Mesenchymal stem cell (in vitro differentiated cells and primary cell): ENCODE measurements around the gene WSCD2.

Experiments
- DNase-seq: peaks from one replicate; pipeline ENCODE4 v3.0.0-alpha.2; 2013
- H2AFZ ChIP-seq: one replicate; pipeline ENCODE4 v1.6.1; 2013; ENCODE audit warnings: low read depth, mild to moderate bottlenecking, control low read depth, inconsistent platforms, low read length, moderate library complexity
- H2AK5ac ChIP-seq: 2 replicates; pipeline ENCODE4 v1.6.1; 2013; ENCODE audit warnings: low read length, moderate library complexity, mild to moderate bottlenecking, inconsistent platforms; ENCODE audit not compliant: severe bottlenecking
- H2BK120ac ChIP-seq: one replicate; pipeline ENCODE4 v1.6.1; 2013; ENCODE audit warnings: low read depth, mild to moderate bottlenecking, inconsistent platforms, low read length, moderate library complexity
- H2BK12ac ChIP-seq, 2 experiments: one replicate each; pipeline ENCODE4 v1.6.1; 2013; ENCODE audit warnings: inconsistent platforms in 2 of 2, low read length in 2 of 2, mild to moderate bottlenecking in 2 of 2, moderate library complexity in 2 of 2, control low read depth in 1 of 2
- H2BK15ac ChIP-seq: one replicate; pipeline ENCODE4 v1.6.1; 2013; ENCODE audit warnings: mild to moderate bottlenecking, low read depth, inconsistent platforms; ENCODE audit not compliant: poor library complexity, severe bottlenecking
- H2BK5ac ChIP-seq: 2 replicates; pipeline ENCODE4 v1.6.1; 2013; ENCODE audit warnings: low read depth, mild to moderate bottlenecking, low read length, control low read depth, inconsistent platforms; ENCODE audit not compliant: poor library complexity, severe bottlenecking
- H3K14ac ChIP-seq, 2 experiments: one replicate each; pipeline ENCODE4 v1.6.1; 2013; ENCODE audit warnings: inconsistent platforms in 2 of 2, low read length in 2 of 2, control low read depth in 1 of 2, mild to moderate bottlenecking in 1 of 2, moderate library complexity in 1 of 2
- H3K18ac ChIP-seq, 2 experiments: one replicate each; pipeline ENCODE4 v1.6.1; 2013; ENCODE audit warnings: inconsistent platforms in 2 of 2, low read length in 2 of 2, control low read depth in 1 of 2, low read depth in 1 of 2, mild to moderate bottlenecking in 1 of 2
- H3K23ac ChIP-seq, 2 experiments: one replicate each; pipeline ENCODE4 v1.6.1; 2013; ENCODE audit warnings: inconsistent platforms in 2 of 2, low read length in 2 of 2, mild to moderate bottlenecking in 2 of 2, moderate library complexity in 2 of 2, control low read depth in 1 of 2
- H3K27ac ChIP-seq: 2 replicates; pipeline ENCODE4 v1.5.1; 2013; ENCODE audit warnings: mild to moderate bottlenecking, moderate library complexity, low read length, control low read depth, inconsistent platforms; ENCODE audit not compliant: poor library complexity, severe bottlenecking
- H3K27me3 ChIP-seq, 2 experiments: 2 replicates each; pipeline versions ENCODE4 v1.6.1 to v1.7.0; 2013; ENCODE audit warnings: low read length in 2 of 2, mild to moderate bottlenecking in 2 of 2, moderate library complexity in 2 of 2, control low read depth in 1 of 2, inconsistent platforms in 1 of 2; ENCODE audit not compliant: control insufficient read depth in 1 of 2, insufficient read depth in 1 of 2
- H3K36me3 ChIP-seq, 2 experiments: 2 replicates each; pipeline versions ENCODE4 v1.6.1 to v1.7.0; 2013; ENCODE audit warnings: low read length in 2 of 2, control low read depth in 1 of 2, inconsistent platforms in 1 of 2, low read depth in 1 of 2, mild to moderate bottlenecking in 1 of 2; ENCODE audit not compliant: insufficient read depth in 2 of 2, control insufficient read depth in 1 of 2
- H3K4ac ChIP-seq, 2 experiments: one replicate each; pipeline ENCODE4 v1.6.1; 2013; ENCODE audit warnings: inconsistent platforms in 2 of 2, low read length in 2 of 2, mild to moderate bottlenecking in 2 of 2, moderate library complexity in 2 of 2, control low read depth in 1 of 2, low read depth in 1 of 2
- H3K4me1 ChIP-seq: 2 replicates; pipeline ENCODE4 v1.6.1; 2013; ENCODE audit warnings: low read depth, low read length, control low read depth; ENCODE audit not compliant: control insufficient read depth, insufficient read depth
- H3K4me2 ChIP-seq: 2 replicates; pipeline ENCODE4 v1.6.1; 2013; ENCODE audit warnings: low read length, mild to moderate bottlenecking, inconsistent platforms; ENCODE audit not compliant: poor library complexity, severe bottlenecking
- H3K4me3 ChIP-seq, 2 experiments: 2 replicates each; pipeline versions ENCODE4 v1.5.1 to v1.7.0; 2013; ENCODE audit warnings: low read length in 2 of 2, mild to moderate bottlenecking in 2 of 2, control low read depth in 1 of 2, low read depth in 1 of 2; ENCODE audit not compliant: insufficient read depth in 1 of 2
- H3K79me1 ChIP-seq: replicated peaks from 2 replicates; pipeline ENCODE4 v1.6.1; 2013; ENCODE audit warnings: mild to moderate bottlenecking, control low read depth, low read length, inconsistent platforms; ENCODE audit not compliant: poor library complexity, severe bottlenecking
- H3K9ac ChIP-seq: 2 replicates; pipeline ENCODE4 v1.7.0; 2013; ENCODE audit warnings: mild to moderate bottlenecking, low read length, moderate library complexity
- H3K9me3 ChIP-seq: 2 replicates; pipeline ENCODE4 v1.7.0; 2013; ENCODE audit warnings: mild to moderate bottlenecking, low read length; ENCODE audit not compliant: control insufficient read depth
- H4K8ac ChIP-seq: one replicate; pipeline ENCODE4 v1.6.1; 2013; ENCODE audit warnings: inconsistent platforms, mild to moderate bottlenecking, low read length, moderate library complexity
- H4K91ac ChIP-seq: one replicate; pipeline ENCODE4 v1.6.1; 2013; ENCODE audit warnings: mild to moderate bottlenecking, low read length, inconsistent platforms
- WGBS: methylation state at CpG from one replicate; pipeline ENCODE4 v1.1.7; 2013; ENCODE audit warnings: mixed read lengths; 5-methylcytosine and 5-hydroxymethylcytosine counted together

The WSCD2 gene

DNA sequence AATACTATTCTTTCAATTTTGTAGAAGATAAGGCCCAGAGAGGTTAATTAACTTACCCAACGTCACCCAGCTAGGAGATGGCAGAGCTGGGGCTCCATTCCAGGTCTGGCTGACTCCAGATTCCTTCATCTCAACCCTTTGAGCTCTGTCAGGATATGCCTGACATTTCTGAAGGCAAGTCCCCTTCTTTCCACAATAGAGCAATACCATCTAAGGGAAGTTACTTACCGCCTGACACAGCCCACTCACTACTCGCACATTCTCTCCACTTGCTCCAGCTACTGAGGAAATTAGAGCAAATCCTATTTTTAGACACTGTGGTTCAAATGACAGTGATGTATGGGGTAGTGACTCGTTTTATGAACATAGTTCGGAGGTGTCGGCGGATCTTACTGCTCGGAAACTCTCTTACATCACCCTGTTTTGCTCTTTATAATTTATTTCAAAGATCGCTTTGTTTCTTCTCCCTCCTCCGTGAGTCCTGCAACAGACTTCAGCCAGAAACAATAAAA, 2.0 kb upstream of the WSCD2 start:
- no peak overlapping the region for H2BK15ac ChIP-seq
- H2BK5ac ChIP-seq = no peak overlapping the region
- no peak overlapping the region for H3K4ac ChIP-seq
- H3K9ac ChIP-seq = no peak overlapping the region
- H2BK120ac ChIP-seq = no peak overlapping the region
- H3K4me1 ChIP-seq = peaks cover 7% of the 10 kb centered on the region
- DNase-seq = no peak
- H3K18ac ChIP-seq = no peak overlapping the region
- no peaks in the 10 kb centered on the region for H3K79me1 ChIP-seq
- H2AK5ac ChIP-seq = no peak overlapping the region
- no peak overlapping the region for H3K4me3 ChIP-seq
- H2AFZ ChIP-seq = no peak overlapping the region
- no peak overlapping the region for H3K4me2 ChIP-seq
- H3K27ac ChIP-seq = no peak overlapping the region
- no peak overlapping the region for H3K14ac ChIP-seq
- H3K23ac ChIP-seq = no peak overlapping the region
- no peak overlapping the region for H4K8ac ChIP-seq
- no peaks in the 10 kb centered on the region for H3K36me3 ChIP-seq
- no peak overlapping the region for H2BK12ac ChIP-seq
- H3K27me3 ChIP-seq = peaks cover 40 to 65% of the 10 kb centered on the region in 2 experiments
- H3K9me3 ChIP-seq = no peaks in the 10 kb centered on the region
- no peak overlapping the region for H4K91ac ChIP-seq
- 62% methylated on average over 3 of the region's 10 CpGs for WGBS

DNA sequence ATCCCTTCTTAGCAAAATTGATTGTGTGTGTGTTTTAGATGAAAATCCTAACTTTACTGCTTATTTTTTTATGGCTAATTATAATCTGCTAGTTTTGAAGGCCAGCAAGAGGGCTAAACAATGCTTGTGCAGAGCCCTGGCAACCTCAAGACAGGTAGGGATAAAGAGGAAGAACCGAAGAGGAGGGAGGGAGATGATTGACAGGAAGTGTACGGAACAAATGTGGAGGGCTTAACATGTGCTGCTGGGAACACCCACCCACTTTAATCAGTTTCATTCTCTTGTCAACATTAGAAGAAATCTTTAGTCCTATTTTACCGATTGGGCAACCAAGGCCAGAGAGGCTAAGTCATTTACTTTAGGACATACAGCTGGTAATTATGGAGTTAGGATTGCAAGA, 1.4 kb upstream of the WSCD2 start:
- Histone ChIP-seq H3K4me1 (peaks cover 7% of the 10 kb centered on the region), H3K18ac (no peak overlapping the region)

DNA sequence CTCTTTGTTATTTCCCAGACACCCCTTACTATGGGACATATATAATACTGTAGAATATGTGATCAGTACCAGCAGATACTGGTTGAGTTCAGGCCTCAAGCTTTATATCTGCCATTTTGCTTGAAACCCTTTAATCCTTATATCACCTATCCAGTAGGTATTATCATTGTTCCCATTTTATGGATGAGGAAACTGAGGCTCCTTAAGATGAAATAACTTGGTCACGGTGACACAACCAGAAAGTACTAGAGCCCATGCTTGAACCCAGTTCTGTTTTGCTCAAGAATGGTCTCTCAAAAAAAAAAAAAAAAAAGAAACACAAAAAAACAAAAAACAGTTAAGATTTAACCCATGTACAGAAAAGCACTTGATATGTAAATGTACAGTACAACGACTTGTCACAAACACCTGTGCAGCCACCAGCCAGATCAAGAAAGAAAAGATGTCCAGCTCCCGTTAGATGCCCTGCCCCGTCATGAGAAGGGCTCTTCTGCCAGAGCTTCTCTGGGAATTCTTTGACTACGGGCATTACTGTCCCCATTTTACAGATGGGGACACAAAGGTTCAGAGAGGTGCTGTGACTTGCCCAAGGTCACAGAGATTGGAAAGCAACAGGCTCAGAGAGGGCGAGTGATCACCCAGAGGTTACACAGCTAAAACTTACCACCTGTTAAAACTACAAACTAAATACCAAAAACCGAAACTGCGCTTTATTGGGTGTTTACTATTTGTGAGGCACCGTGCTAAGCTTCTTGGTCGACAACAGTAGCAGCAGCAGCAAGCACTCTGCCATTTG, 669 bp upstream of the WSCD2 start:
- H3K79me1 ChIP-seq = no peaks in the 10 kb centered on the region
- WGBS = 81% methylated on average over 10 of the region's 10 CpGs

More for the DNA sequence above, 1.4 kb upstream of the WSCD2 start:
- no peak overlapping the region for H3K4ac ChIP-seq
- no peak overlapping the region for H3K23ac ChIP-seq
- H3K27ac ChIP-seq = no peak overlapping the region
- no peak overlapping the region for H2BK12ac ChIP-seq
- H3K9ac ChIP-seq = no peak overlapping the region
- H3K9me3 ChIP-seq = no peaks in the 10 kb centered on the region
- H4K91ac ChIP-seq = no peak overlapping the region
- no peak for DNase-seq
- no peak overlapping the region for H2AFZ ChIP-seq
- no peak overlapping the region for H2BK15ac ChIP-seq
- H2BK5ac ChIP-seq = no peak overlapping the region
- H2AK5ac ChIP-seq = no peak overlapping the region
- no peak overlapping the region for H3K4me3 ChIP-seq
- no peaks in the 10 kb centered on the region for H3K79me1 ChIP-seq
- peaks cover 43 to 71% of the 10 kb centered on the region in 2 experiments for H3K27me3 ChIP-seq
- H3K14ac ChIP-seq = no peak overlapping the region
- no peaks in the 10 kb centered on the region for H3K36me3 ChIP-seq
- 90% methylated on average over 2 of the region's 3 CpGs for WGBS
- H2BK120ac ChIP-seq = no peak overlapping the region
- no peak overlapping the region for H4K8ac ChIP-seq
- H3K4me2 ChIP-seq = no peak overlapping the region

DNA sequence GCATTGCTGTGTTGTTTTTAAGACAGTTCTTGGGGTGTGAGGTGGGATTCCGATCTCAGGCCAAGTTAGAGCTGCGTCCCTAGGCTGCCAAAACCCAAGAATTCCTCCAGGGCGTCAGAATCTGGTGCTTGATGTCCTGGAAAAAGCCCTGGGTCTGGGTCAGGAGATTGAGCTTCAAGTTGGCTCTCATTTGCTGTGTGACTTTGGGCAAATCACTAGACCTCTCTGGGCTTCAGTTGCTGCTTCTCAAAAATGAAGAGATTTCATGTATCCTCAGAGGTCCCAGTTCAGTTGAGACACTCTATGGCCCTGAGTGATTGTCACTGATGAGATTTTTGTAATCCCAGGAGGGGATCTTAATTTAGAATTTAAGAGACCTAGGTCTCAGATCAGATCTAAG, 1.9 kb downstream of the WSCD2 start:
- Histone ChIP-seq H3K27me3 (peaks cover 43 to 89% of the 10 kb centered on the region in 2 experiments), H3K9ac (no peak overlapping the region), H3K23ac (no peak overlapping the region), H3K27ac (no peak overlapping the region), H2AFZ (no peak overlapping the region), H2BK120ac (no peak overlapping the region), H3K79me1 (no peaks in the 10 kb centered on the region), H2AK5ac (no peak overlapping the region), H3K36me3 (no peaks in the 10 kb centered on the region), H4K91ac (no peak overlapping the region), H3K14ac (no peak overlapping the region), H4K8ac (no peak overlapping the region), H2BK15ac (no peak overlapping the region), H3K18ac (no peak overlapping the region), H2BK5ac (no peak overlapping the region), H3K4ac (no peak overlapping the region), H3K4me3 (no peak overlapping the region), H2BK12ac (no peak overlapping the region), H3K4me2 (no peak overlapping the region), H3K4me1 (peaks cover 7% of the 10 kb centered on the region), H3K9me3 (no peaks in the 10 kb centered on the region)
- no peak for DNase-seq
- WGBS = 75% methylated on average over 3 of the region's 3 CpGs

More for the DNA sequence above, 669 bp upstream of the WSCD2 start:
- H3K4ac ChIP-seq = no peak overlapping the region
- DNase-seq = no peak
- no peak overlapping the region for H2AK5ac ChIP-seq
- H3K14ac ChIP-seq = no peak overlapping the region
- no peak overlapping the region for H2BK12ac ChIP-seq
- H4K8ac ChIP-seq = no peak overlapping the region
- H3K4me3 ChIP-seq = peak overlapping the region in 1 of 2 experiments; percentile 63
- H2BK15ac ChIP-seq = no peak overlapping the region
- H3K9me3 ChIP-seq = no peaks in the 10 kb centered on the region
- H3K4me1 ChIP-seq = peaks cover 7% of the 10 kb centered on the region
- H2BK5ac ChIP-seq = no peak overlapping the region
- H3K36me3 ChIP-seq = no peaks in the 10 kb centered on the region
- no peak overlapping the region for H3K4me2 ChIP-seq
- no peak overlapping the region for H3K18ac ChIP-seq
- H4K91ac ChIP-seq = no peak overlapping the region
- H2BK120ac ChIP-seq = no peak overlapping the region
- H3K27ac ChIP-seq = no peak overlapping the region
- peaks cover 43 to 79% of the 10 kb centered on the region in 2 experiments for H3K27me3 ChIP-seq
- H3K9ac ChIP-seq = no peak overlapping the region
- no peak overlapping the region for H2AFZ ChIP-seq
- H3K23ac ChIP-seq = no peak overlapping the region
